IMR-90 (cell line): ENCODE measurements around the gene METTL2B. TPM values are rescaled to one million over a fixed set of nuclear protein-coding genes. Genes with fewer than 3 reads are reported as not detected.
"Not testable (repeated sequence)": the region's sequence is repeated elsewhere in the genome, so short reads cannot be mapped to it uniquely, and the experiment has no call there.

Experiments used
- ATAC-seq: fragments of 200-7000 bp; cut with Tn5 transposase; 2 replicates; pipeline ENCODE4 v1.9.1; 2020; ENCODE audit warnings: low read depth, mild to moderate bottlenecking, moderate library complexity
- BruUV-seq: library from RNA; stranded (reverse); fragments of 400-500 nt; replicated peaks from 2 replicates; lab custom pipeline; 2021; lab: Mats Ljungman, UMichigan
- CTCF ChIA-PET: fragments of 300-600 bp; formaldehyde crosslinking; extraction: SDS; loops from one replicate; lab custom pipeline; 2021; ENCODE audit warnings: antibody characterized with exemption; lab: Yijun Ruan, JAX
- POLR2A ChIA-PET: fragments of 300-600 bp; sonication (Branson Sonifier 250); formaldehyde crosslinking; loops from one replicate; lab custom pipeline; 2022; ENCODE audit warnings: antibody characterized with exemption; ENCODE audit not compliant: unreplicated experiment; lab: Charles Lee
- DNase-seq: peaks from one replicate; pipeline ENCODE4 v3.0.0; 2013
- H2AFZ ChIP-seq: replicated peaks from 2 replicates; pipeline ENCODE3; 2013; ENCODE audit warnings: low read length, mild to moderate bottlenecking; ENCODE audit not compliant: poor library complexity
- H2AK5ac ChIP-seq: 2 replicates; pipeline ENCODE4 v1.6.1; 2013; ENCODE audit warnings: low read depth, low read length, inconsistent platforms
- H2AK9ac ChIP-seq: replicated peaks from 2 replicates; pipeline ENCODE3; 2013; ENCODE audit warnings: mild to moderate bottlenecking, low read depth, low read length, moderate library complexity; ENCODE audit not compliant: poor library complexity
- H2BK120ac ChIP-seq: 2 replicates; pipeline ENCODE4 v1.6.1; 2013; ENCODE audit warnings: low read depth, low read length, inconsistent platforms
- H2BK15ac ChIP-seq: 3 replicates; pipeline ENCODE4 v1.6.1; 2013; ENCODE audit warnings: low read depth, low read length, inconsistent platforms
- H2BK20ac ChIP-seq: 2 replicates; pipeline ENCODE4 v1.6.1; 2013; ENCODE audit warnings: low read depth, mild to moderate bottlenecking, inconsistent platforms, low read length, moderate library complexity
- H2BK5ac ChIP-seq: 2 replicates; pipeline ENCODE4 v1.6.1; 2013; ENCODE audit warnings: mild to moderate bottlenecking, low read depth, low read length, inconsistent platforms; ENCODE audit not compliant: poor library complexity, severe bottlenecking
- H3K14ac ChIP-seq: replicated peaks from 2 replicates; pipeline ENCODE4 v1.6.1; 2013; ENCODE audit warnings: low read depth, low read length, inconsistent platforms
- H3K18ac ChIP-seq: 2 replicates; pipeline ENCODE4 v1.6.1; 2013; ENCODE audit warnings: low read depth, low read length, control low read depth
- H3K23ac ChIP-seq: 2 replicates; pipeline ENCODE4 v1.6.1; 2013; ENCODE audit warnings: low read depth, low read length, inconsistent platforms
- H3K27ac ChIP-seq: 2 replicates; pipeline ENCODE4 v1.5.1; 2013; ENCODE audit warnings: mild to moderate bottlenecking, control low read depth, low read length; ENCODE audit not compliant: insufficient read depth
- H3K27me3 ChIP-seq: 2 replicates; pipeline ENCODE4 v1.6.1; 2013; ENCODE audit warnings: low read length; ENCODE audit not compliant: control insufficient read depth, insufficient read depth
- H3K36me3 ChIP-seq: 2 replicates; pipeline ENCODE4 v1.6.1; 2013; ENCODE audit warnings: low read length, mixed read lengths; ENCODE audit not compliant: control insufficient read depth, insufficient read depth
- H3K4ac ChIP-seq: 2 replicates; pipeline ENCODE4 v1.6.1; 2013; ENCODE audit warnings: low read depth, low read length, inconsistent platforms
- H3K4me1 ChIP-seq: 2 replicates; pipeline ENCODE4 v1.6.1; 2013; ENCODE audit warnings: low read length, mixed read lengths; ENCODE audit not compliant: control insufficient read depth, insufficient read depth
- H3K4me2 ChIP-seq: 2 replicates; pipeline ENCODE4 v1.6.1; 2013; ENCODE audit warnings: low read depth, mild to moderate bottlenecking, control low read depth, low read length, moderate library complexity
- H3K4me3 ChIP-seq: 2 replicates; pipeline ENCODE4 v1.5.1; 2013; ENCODE audit warnings: low read depth, mild to moderate bottlenecking, control low read depth, low read length, moderate library complexity; ENCODE audit not compliant: insufficient read depth
- H3K56ac ChIP-seq: 2 replicates; pipeline ENCODE4 v1.6.1; 2013; ENCODE audit warnings: low read length, inconsistent platforms; ENCODE audit not compliant: insufficient read depth; ENCODE audit errors: extremely low read depth
- H3K79me1 ChIP-seq, 2 experiments: 2 replicates each; pipeline ENCODE4 v1.6.1; 2013; ENCODE audit warnings: low read length in 2 of 2, inconsistent platforms in 1 of 2, low read depth in 1 of 2
- H3K9ac ChIP-seq: 2 replicates; pipeline ENCODE4 v1.6.1; 2013; ENCODE audit warnings: low read depth, low read length, control low read depth
- H3K9me1 ChIP-seq: 2 replicates; pipeline ENCODE4 v1.6.1; 2013; ENCODE audit warnings: low read length, inconsistent platforms; ENCODE audit not compliant: insufficient read depth
- H3K9me3 ChIP-seq: 2 replicates; pipeline ENCODE4 v1.6.1; 2013; ENCODE audit warnings: low read length; ENCODE audit not compliant: control insufficient read depth, insufficient read depth
- H4K20me1 ChIP-seq: 2 replicates; pipeline ENCODE4 v1.6.1; 2013; ENCODE audit warnings: low read length, inconsistent platforms; ENCODE audit not compliant: insufficient read depth
- H4K5ac ChIP-seq: 2 replicates; pipeline ENCODE4 v1.6.1; 2013; ENCODE audit warnings: mild to moderate bottlenecking, low read depth, low read length, control low read depth
- H4K8ac ChIP-seq, 2 experiments: 2 replicates each; pipeline ENCODE4 v1.6.1; 2013; ENCODE audit warnings: low read depth in 2 of 2, low read length in 2 of 2, control low read depth in 1 of 2, inconsistent platforms in 1 of 2
- H4K91ac ChIP-seq: 2 replicates; pipeline ENCODE4 v1.6.1; 2013; ENCODE audit warnings: low read depth, low read length, inconsistent platforms; ENCODE audit not compliant: insufficient read depth
- CEBPB ChIP-seq: IDR thresholded peaks from 2 replicates; pipeline ENCODE4 v1.6.1; 2012; ENCODE audit warnings: low read depth, low read length, improper control_type of control experiment
- FOS ChIP-seq: fragments of 150-350 bp; IDR thresholded peaks from 2 replicates; pipeline ENCODE4 v1.6.1; 2016; ENCODE audit warnings: low read depth, low read length
- MAFK ChIP-seq: IDR thresholded peaks from 2 replicates; pipeline ENCODE4 v1.6.1; 2012; ENCODE audit warnings: low read depth, low read length, improper control_type of control experiment
- MAZ ChIP-seq: IDR thresholded peaks from 2 replicates; pipeline ENCODE4 v1.6.1; 2012; ENCODE audit warnings: low read depth, mild to moderate bottlenecking, low read length, improper control_type of control experiment, moderate library complexity, borderline replicate concordance
- MXI1 ChIP-seq: IDR thresholded peaks from 2 replicates; pipeline ENCODE4 v1.6.1; 2012; ENCODE audit warnings: low read depth, mild to moderate bottlenecking, low read length, moderate library complexity, borderline replicate concordance
- NFE2L2 ChIP-seq: fragments of 150-350 bp; IDR thresholded peaks from 2 replicates; pipeline ENCODE4 v1.6.1; 2016; ENCODE audit warnings: low read depth, mild to moderate bottlenecking, low read length
- RCOR1 ChIP-seq: IDR thresholded peaks from 2 replicates; pipeline ENCODE4 v1.6.1; 2012; ENCODE audit warnings: mild to moderate bottlenecking, low read length, improper control_type of control experiment; ENCODE audit not compliant: insufficient replicate concordance
- WGBS, 2 experiments: methylation state at CpG; one replicate each; pipeline versions ENCODE4 v1.1.5 to v1.1.7; 2013; ENCODE audit warnings: missing lambda C conversion rate in 2 of 2; ENCODE audit not compliant: insufficient read length in 1 of 2; ENCODE audit errors: extremely low coverage in 2 of 2; 5-methylcytosine and 5-hydroxymethylcytosine counted together
- dilution Hi-C: fragments of 300-500 bp; cut with HindIII; formaldehyde crosslinking; loops from one replicate; pipeline ENCODE4 v1.14.3; 2018; ENCODE audit warnings: low sequenced_read_pairs; ENCODE audit not compliant: unreplicated experiment
- in situ Hi-C: fragments of 300-500 bp; cut with MboI; formaldehyde crosslinking; loops from 3 replicates; pipeline ENCODE4 v1.14.3; 2019; ENCODE audit warnings: low sequenced_read_pairs, inconsistent platforms, mixed read lengths
- intact Hi-C: fragments of 100-400 bp; cut with micrococcal nuclease; formaldehyde crosslinking; loops from 2 replicates; pipeline ENCODE4 v1.10.0; 2022
- polyA plus RNA-seq, 3 experiments: library from polyadenylated mRNA; depleted of rRNA; stranded (reverse); fragments of >200 nt; gene quantifications; 2 replicates each; pipeline ENCODE4 v1.2.3, GENCODE V29; 2012; ENCODE audit warnings: low replicate concordance in 1 of 3
- total RNA-seq: library from RNA; depleted of rRNA; stranded (reverse); fragments of >200 nt; gene quantifications from 2 replicates; pipeline ENCODE4 v1.2.3, GENCODE V29; 2012

METTL2B gene
- total and polyA plus RNA-seq, 2 of the 4 experiments (the other 2 are of a cell fraction) = 18.0 to 34.2 TPM

GRCh38 chr7:128497405-128497804 is 20.9 kb downstream of the METTL2B start:
- ChIA-PET CTCF (no interaction called here), POLR2A (no interaction called here)
- no TSS peak for BruUV-seq
- no peak overlapping the region for H3K18ac ChIP-seq
- H3K14ac ChIP-seq = no peak overlapping the region
- no peak for ATAC-seq
- H4K5ac ChIP-seq = no peak overlapping the region
- H3K56ac ChIP-seq = no peak overlapping the region
- no peaks in the 10 kb centered on the region for H4K20me1 ChIP-seq
- H3K9ac ChIP-seq = no peak overlapping the region
- in situ Hi-C loops (no loop called here), dilution Hi-C loops (no loop called here), intact Hi-C loops (no loop called here)
- H4K91ac ChIP-seq = no peak overlapping the region
- no peak overlapping the region for H4K8ac ChIP-seq
- no peaks in the 10 kb centered on the region for H3K9me3 ChIP-seq
- TF ChIP-seq FOS (no peak), NFE2L2 (no peak), MAFK (no peak), RCOR1 (no peak), MXI1 (no peak), CEBPB (no peak), MAZ (no peak)
- 100% methylated on average over 5 of the region's 9 CpGs; no CpG with 5 or more reads in 1 of the 2 experiments for WGBS, 2 experiments
- DNase-seq = no peak
- H3K27ac ChIP-seq = no peak overlapping the region
- no peaks in the 10 kb centered on the region for H3K79me1 ChIP-seq
- no peak overlapping the region for H3K4me2 ChIP-seq
- no peaks in the 10 kb centered on the region for H3K4me1 ChIP-seq
- H2BK5ac ChIP-seq = no peak overlapping the region
- no peak overlapping the region for H3K23ac ChIP-seq
- no peak overlapping the region for H2AK9ac ChIP-seq
- no peak overlapping the region for H2AK5ac ChIP-seq
- H2BK120ac ChIP-seq = no peak overlapping the region
- H3K9me1 ChIP-seq = no peaks in the 10 kb centered on the region
- H2AFZ ChIP-seq = no peak overlapping the region
- no peak overlapping the region for H3K4ac ChIP-seq
- H3K36me3 ChIP-seq = peaks cover 22% of the 10 kb centered on the region
- H2BK20ac ChIP-seq = no peak overlapping the region
- H3K4me3 ChIP-seq = no peak overlapping the region
- no peaks in the 10 kb centered on the region for H3K27me3 ChIP-seq
- H2BK15ac ChIP-seq = no peak overlapping the region

DNA sequence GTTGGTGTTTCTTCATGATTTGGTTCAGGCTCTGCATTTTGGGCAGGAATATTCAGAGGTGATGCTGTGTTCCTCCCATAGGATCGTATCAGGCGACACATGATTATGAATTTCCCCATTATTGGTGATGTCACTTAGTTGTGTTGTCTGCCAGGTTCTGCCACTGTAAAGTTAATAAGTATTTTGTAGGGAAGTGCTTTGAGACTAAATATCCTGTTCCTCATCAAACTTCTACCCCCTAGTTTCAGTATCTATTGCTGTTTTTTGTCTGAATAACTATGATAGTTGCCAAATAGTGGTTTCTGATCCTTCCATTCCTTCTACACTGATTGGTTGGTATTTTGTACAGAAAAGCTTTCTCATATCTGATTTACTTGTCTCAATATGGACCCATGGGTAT is 28.9 kb downstream of the METTL2B start:
- H3K14ac ChIP-seq, dilution Hi-C loops, H3K56ac ChIP-seq, in situ Hi-C loops, H4K91ac ChIP-seq, H2BK20ac ChIP-seq, H4K8ac ChIP-seq, H3K4me1 ChIP-seq, H3K23ac ChIP-seq, H2AFZ ChIP-seq, BruUV-seq, H3K9me1 ChIP-seq, H4K5ac ChIP-seq, H3K9ac ChIP-seq, H3K4ac ChIP-seq, H4K20me1 ChIP-seq, H3K18ac ChIP-seq, H3K4me2 ChIP-seq, H2BK5ac ChIP-seq, intact Hi-C loops, ATAC-seq, DNase-seq, H2AK5ac ChIP-seq, H3K9me3 ChIP-seq, CTCF ChIA-PET, H3K27ac ChIP-seq, POLR2A ChIA-PET, H2AK9ac ChIP-seq, H3K36me3 ChIP-seq, H3K4me3 ChIP-seq, H3K27me3 ChIP-seq, H2BK15ac ChIP-seq, H2BK120ac ChIP-seq, H3K79me1 ChIP-seq: not testable (repeated sequence)
- no CpG with 5 or more reads among the region's 2 CpGs for WGBS, 2 experiments
